Liver (tissue), 9 donors: ENCODE data around the gene NXT1. TPM values are rescaled to one million over a fixed set of nuclear protein-coding genes. Genes with fewer than 3 reads are reported as not detected.

Source experiments
- DNase-seq: peaks from one replicate; pipeline ENCODE4 v3.0.0-alpha.2; 2017; ENCODE audit warnings: low spot score
- H3K27ac ChIP-seq, 2 donors: one replicate each; pipeline ENCODE4 v1.7.0; 2013; ENCODE audit warnings: inconsistent platforms in 2 of 2, low read length in 2 of 2, control low read depth in 1 of 2, low read depth in 1 of 2, mild to moderate bottlenecking in 1 of 2
- H3K27me3 ChIP-seq, 4 donors: one replicate each; pipeline versions ENCODE4 v1.6.1 to v1.7.0; 2013; ENCODE audit warnings: low read length in 3 of 4, inconsistent platforms in 1 of 4, mild to moderate bottlenecking in 1 of 4, moderate library complexity in 1 of 4; ENCODE audit not compliant: control insufficient read depth in 4 of 4, insufficient read depth in 4 of 4
- H3K36me3 ChIP-seq, 4 donors: one replicate each; pipeline versions ENCODE4 v1.6.1 to v1.7.0; 2013; ENCODE audit warnings: low read length in 3 of 4, mild to moderate bottlenecking in 3 of 4, low read depth in 1 of 4, moderate library complexity in 1 of 4; ENCODE audit not compliant: control insufficient read depth in 4 of 4, insufficient read depth in 3 of 4
- H3K4me1 ChIP-seq, 4 donors: one replicate each; pipeline versions ENCODE4 v1.6.1 to v1.7.0; 2013; ENCODE audit warnings: low read length in 3 of 4, mild to moderate bottlenecking in 3 of 4, moderate library complexity in 1 of 4; ENCODE audit not compliant: control insufficient read depth in 4 of 4, insufficient read depth in 4 of 4
- H3K4me3 ChIP-seq, 3 donors: one replicate each; pipeline versions ENCODE4 v1.6.1 to v1.7.0; 2013; ENCODE audit warnings: low read length in 3 of 3, control low read depth in 1 of 3, low read depth in 1 of 3, mild to moderate bottlenecking in 1 of 3
- H3K9ac ChIP-seq, 2 donors: one replicate each; pipeline ENCODE4 v1.7.0; 2013; ENCODE audit warnings: low read length in 2 of 2, mild to moderate bottlenecking in 2 of 2, moderate library complexity in 2 of 2, control low read depth in 1 of 2, low read depth in 1 of 2
- H3K9me3 ChIP-seq, 4 donors: one replicate each; pipeline versions ENCODE4 v1.6.1 to v1.7.0; 2013; ENCODE audit warnings: low read length in 3 of 4; ENCODE audit not compliant: control insufficient read depth in 4 of 4
- ATF3 ChIP-seq: IDR thresholded peaks from 2 replicates; pipeline ENCODE4 v1.6.1; 2016; ENCODE audit warnings: antibody characterized with exemption
- CTCF ChIP-seq: fragments of 150-350 bp; IDR thresholded peaks from 2 replicates; pipeline ENCODE4 v1.5.1; 2017; ENCODE audit warnings: improper control_type of control experiment, low read depth, low read length; ENCODE audit not compliant: missing input control
- EGR1 ChIP-seq, 2 donors: IDR thresholded peaks; 2 replicates each; pipeline ENCODE4 v1.6.1; 2016 to 2018; ENCODE audit warnings: antibody characterized with exemption in 2 of 2, low read depth in 2 of 2
- FOXA1 ChIP-seq: IDR thresholded peaks from 2 replicates; pipeline ENCODE4 v1.6.1; 2016; ENCODE audit warnings: antibody characterized with exemption
- FOXA2 ChIP-seq: IDR thresholded peaks from 2 replicates; pipeline ENCODE4 v1.6.1; 2016; ENCODE audit warnings: antibody characterized with exemption
- GABPA ChIP-seq, 2 donors: IDR thresholded peaks in 1 of 2; conservative IDR thresholded peaks in 1 of 2; 2 replicates each; pipeline ENCODE4 v1.6.1; 2016; ENCODE audit warnings: antibody characterized with exemption in 2 of 2, mild to moderate bottlenecking in 1 of 2, moderate library complexity in 1 of 2
- HNF4G ChIP-seq: IDR thresholded peaks from 2 replicates; pipeline ENCODE4 v1.6.1; 2016; ENCODE audit warnings: antibody characterized with exemption
- JUND ChIP-seq, 2 donors: IDR thresholded peaks; 2 replicates each; pipeline ENCODE4 v1.6.1; 2016; ENCODE audit warnings: antibody characterized with exemption in 2 of 2
- MAX ChIP-seq: IDR thresholded peaks from 2 replicates; pipeline ENCODE4 v1.6.1; 2016; ENCODE audit warnings: antibody characterized with exemption
- NR2F2 ChIP-seq: IDR thresholded peaks from 2 replicates; pipeline ENCODE4 v1.6.1; 2016; ENCODE audit warnings: antibody characterized with exemption
- RAD21 ChIP-seq, 2 donors: IDR thresholded peaks; 2 replicates each; pipeline ENCODE4 v1.6.1; 2016; ENCODE audit warnings: antibody characterized with exemption in 2 of 2, mild to moderate bottlenecking in 2 of 2
- REST ChIP-seq: IDR thresholded peaks from 2 replicates; pipeline ENCODE4 v1.6.1; 2016; ENCODE audit warnings: antibody characterized with exemption, mild to moderate bottlenecking
- RXRA ChIP-seq, 2 donors: IDR thresholded peaks; 2 replicates each; pipeline ENCODE4 v1.6.1; 2017 to 2018; ENCODE audit warnings: antibody characterized with exemption in 2 of 2, mild to moderate bottlenecking in 1 of 2
- SP1 ChIP-seq: IDR thresholded peaks from 2 replicates; pipeline ENCODE4 v1.6.1; 2018; ENCODE audit warnings: antibody characterized with exemption, mild to moderate bottlenecking
- TAF1 ChIP-seq: conservative IDR thresholded peaks from 2 replicates; pipeline ENCODE4 v1.6.1; 2016; ENCODE audit warnings: antibody characterized with exemption, mild to moderate bottlenecking
- YY1 ChIP-seq: IDR thresholded peaks from 2 replicates; pipeline ENCODE4 v1.6.1; 2016; ENCODE audit warnings: antibody characterized with exemption, mild to moderate bottlenecking
- ZBTB33 ChIP-seq: IDR thresholded peaks from 2 replicates; pipeline ENCODE4 v1.6.1; 2016; ENCODE audit warnings: antibody characterized with exemption
- WGBS: extraction: QIAGEN DNeasy Blood & Tissue Kit; methylation state at CpG from one replicate; pipeline ENCODE4 v1.1.7; 2013; 5-methylcytosine and 5-hydroxymethylcytosine counted together
- polyA plus RNA-seq, 2 donors: library from polyadenylated mRNA; stranded (reverse) in 1 of 2; unstranded in 1 of 2; fragments of 200-250 nt in 1 of 2; fragments of >200 nt in 1 of 2; fragmentation: Nextera tagmentation in 1 of 2; extraction: Ambion mirVana in 1 of 2; gene quantifications; one replicate each; pipeline versions ENCODE4 v1.2.1 to v1.2.3, GENCODE V29; 2013 to 2015
- total RNA-seq, 2 donors: library from RNA; depleted of rRNA; stranded (reverse); fragments of >200 nt; gene quantifications; one replicate each; pipeline ENCODE4 v1.2.3, GENCODE V29; 2014
- donor health status: healthy.
- donor health status: healthy.
- donor health status: healthy.
- donor health status: healthy.
- donor health status: healthy.

Gene NXT1
- total and polyA plus RNA-seq, 4 donors, result 5.7 to 9.6 (median 8.8) TPM

GRCh38 chr20:23399568-23400241 lies 49.1 kb downstream of the NXT1 start:
- H3K4me3 ChIP-seq, result no peak overlapping the region
- H3K4me1 ChIP-seq, result no peaks in the 10 kb centered on the region
- no peak for DNase-seq
- H3K9me3 ChIP-seq, result no peaks in the 10 kb centered on the region
- TF ChIP-seq TAF1 (no peak), NR2F2 (no peak), ATF3 (no peak), YY1 (no peak), FOXA1 (no peak), RXRA (IDR thresholded peaks at IDR 0.05) (no peak), HNF4G (no peak), CTCF (no peak), REST (no peak), RAD21 (IDR thresholded peaks at IDR 0.05) (no peak), EGR1 (IDR thresholded peaks at IDR 0.05; ENCODE audit: low read depth in 2 of 2) (no peak), JUND (IDR thresholded peaks at IDR 0.05) (no peak)
- no peaks in the 10 kb centered on the region for H3K27me3 ChIP-seq
- 87% methylated on average over 6 of the region's 6 CpGs for WGBS
- H3K9ac ChIP-seq, result no peak overlapping the region
- peaks cover 0 to 9% (median 9%) of the 10 kb centered on the region in 4 donors for H3K36me3 ChIP-seq
- H3K27ac ChIP-seq, result no peak overlapping the region

- no peak overlapping the region for H3K4me3 ChIP-seq
- H3K27ac ChIP-seq, result no peak overlapping the region
- no peaks in the 10 kb centered on the region for H3K9me3 ChIP-seq
- DNase-seq, result no peak
- no peaks in the 10 kb centered on the region for H3K4me1 ChIP-seq
- H3K36me3 ChIP-seq, result peaks cover 0 to 4% (median 3%) of the 10 kb centered on the region in 4 donors
- 88% methylated on average over 5 of the region's 5 CpGs for WGBS
- H3K9ac ChIP-seq, result no peak overlapping the region
- no peaks in the 10 kb centered on the region for H3K27me3 ChIP-seq
- TF ChIP-seq EGR1 (IDR thresholded peaks at IDR 0.05; ENCODE audit: low read depth in 2 of 2), result no peak
- no peak for TF ChIP-seq CTCF
- TF ChIP-seq NR2F2, result no peak
- TF ChIP-seq FOXA2, result no peak
- no peak for TF ChIP-seq RAD21 (IDR thresholded peaks at IDR 0.05)
- no peak for TF ChIP-seq TAF1
- TF ChIP-seq ATF3, result no peak
- no peak for TF ChIP-seq FOXA1
- TF ChIP-seq MAX, result no peak
- TF ChIP-seq ZBTB33, result no peak
- TF ChIP-seq REST, result no peak
- TF ChIP-seq GABPA (IDR thresholded peaks at IDR 0.05 in 1 of 2, conservative IDR thresholded peaks at IDR 0.05 in 1 of 2), result no peak
- no peak for TF ChIP-seq SP1
These were observed 50.5 kb downstream of the NXT1 start for GRCh38 chr20:23401051-23401450.
